HG02970 (cell line): ENCODE measurements around the gene ADAMTS15.

ENCODE experiments used
- ATAC-seq: cut with Tn5 transposase; IDR thresholded peaks from one replicate; pipeline ENCODE4 v1.9.1; 2021; ENCODE audit warnings: mild to moderate bottlenecking, moderate library complexity, moderate number of reproducible peaks; ENCODE audit not compliant: unreplicated experiment, low FRiP score

ADAMTS15 gene

DNA sequence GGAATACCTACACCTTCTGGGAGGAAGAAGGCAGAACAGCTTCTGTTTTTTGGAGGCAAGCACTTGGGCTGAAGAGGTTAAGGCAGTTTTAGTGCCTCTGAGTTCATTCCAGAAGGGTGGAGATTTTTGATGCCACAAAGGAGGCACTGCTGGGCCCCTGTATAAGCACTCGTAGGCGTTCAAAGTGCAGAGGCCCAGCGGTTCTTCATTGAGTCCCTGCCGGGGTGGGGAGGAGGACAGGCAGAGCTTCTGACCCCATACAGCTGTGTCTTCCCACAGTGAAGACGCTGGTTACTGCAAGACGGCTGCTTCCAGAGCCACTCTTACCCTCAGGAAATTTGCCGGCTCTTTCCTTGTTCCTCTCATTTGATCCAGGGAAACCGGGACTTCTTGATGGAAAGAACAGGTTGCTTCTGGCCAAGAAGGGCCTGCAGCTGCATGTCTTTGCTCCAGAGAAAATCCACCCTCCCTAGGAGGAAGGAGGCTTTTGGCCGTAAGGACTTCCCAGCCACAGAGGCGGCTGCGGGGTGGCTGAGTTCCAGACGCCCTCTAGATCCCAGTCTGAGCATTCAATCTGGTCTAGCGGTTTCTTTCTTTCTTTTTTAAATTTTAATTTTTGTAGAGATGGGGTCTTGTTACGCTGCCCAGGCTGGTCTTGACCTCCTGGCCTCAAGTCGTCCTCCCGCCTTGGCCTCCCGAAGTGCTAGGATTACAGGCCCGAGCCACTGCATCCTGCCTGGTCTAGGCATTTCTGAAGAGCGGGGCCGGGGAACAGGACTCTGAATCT lies 9.4 kb downstream of the ADAMTS15 start:
- ATAC-seq, result no peak

DNA sequence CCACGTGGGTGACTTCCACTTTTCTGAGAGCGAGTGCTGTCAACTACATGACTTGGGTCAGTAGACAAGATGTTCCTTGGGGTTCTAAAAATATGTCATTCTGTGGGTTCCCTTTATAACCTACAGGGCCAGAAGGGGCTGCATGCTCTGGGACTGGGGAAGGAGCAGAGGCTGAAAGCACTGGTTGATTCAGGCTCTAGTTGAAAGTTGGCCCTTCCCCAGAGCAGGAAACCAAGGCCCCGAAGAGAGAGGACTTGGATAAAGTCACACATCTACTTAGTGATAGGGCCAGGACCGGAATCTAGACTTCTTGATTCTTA lies 9.9 kb downstream of the ADAMTS15 start:
- no peak for ATAC-seq

DNA sequence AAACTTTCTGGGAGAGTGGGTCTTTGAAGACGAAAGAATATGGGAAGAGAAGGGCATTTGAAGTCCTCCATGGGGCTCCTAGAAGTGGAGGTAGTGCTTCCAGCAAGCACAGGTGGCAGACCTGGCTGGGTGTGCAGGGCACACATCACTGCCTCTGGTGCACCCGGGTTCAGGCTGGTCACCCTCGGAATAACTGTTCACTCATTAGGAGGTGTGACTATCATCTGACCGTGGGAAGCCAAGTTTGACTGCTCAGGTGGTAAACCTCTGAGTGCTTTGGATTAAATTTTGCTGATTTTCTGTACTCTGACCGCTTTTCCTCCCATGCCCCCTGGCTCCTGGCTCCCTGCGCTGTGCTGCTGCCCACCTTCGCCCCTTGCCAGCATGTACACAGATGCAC lies 11.1 kb downstream of the ADAMTS15 start:
- no peak for ATAC-seq

DNA sequence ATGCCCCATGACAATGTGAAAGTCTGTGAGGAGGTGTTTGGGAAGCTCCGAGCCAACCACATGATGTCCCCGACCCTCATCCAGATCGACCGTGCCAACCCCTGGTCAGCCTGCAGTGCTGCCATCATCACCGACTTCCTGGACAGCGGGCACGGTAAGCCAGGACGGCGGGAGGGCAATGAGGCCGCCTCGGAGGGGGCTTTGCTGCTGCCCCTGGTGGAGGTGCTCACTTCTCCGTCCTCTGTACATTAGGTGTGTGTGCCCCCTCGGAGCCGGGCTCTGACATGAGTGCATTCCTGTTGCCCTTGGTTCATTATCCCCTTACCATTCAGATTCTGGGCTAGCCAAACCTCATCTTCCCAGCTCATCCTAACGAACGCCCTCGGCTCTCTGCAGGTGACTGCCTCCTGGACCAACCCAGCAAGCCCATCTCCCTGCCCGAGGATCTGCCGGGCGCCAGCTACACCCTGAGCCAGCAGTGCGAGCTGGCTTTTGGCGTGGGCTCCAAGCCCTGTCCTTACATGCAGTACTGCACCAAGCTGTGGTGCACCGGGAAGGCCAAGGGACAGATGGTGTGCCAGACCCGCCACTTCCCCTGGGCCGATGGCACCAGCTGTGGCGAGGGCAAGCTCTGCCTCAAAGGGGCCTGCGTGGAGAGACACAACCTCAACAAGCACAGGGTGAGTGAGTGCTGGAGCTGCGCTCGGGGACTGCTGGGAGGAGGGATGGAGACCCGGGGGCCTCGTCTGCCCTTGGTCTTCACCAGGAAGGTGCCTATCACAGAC lies 13.8 kb downstream of the ADAMTS15 start:
- ATAC-seq, result no peak

DNA sequence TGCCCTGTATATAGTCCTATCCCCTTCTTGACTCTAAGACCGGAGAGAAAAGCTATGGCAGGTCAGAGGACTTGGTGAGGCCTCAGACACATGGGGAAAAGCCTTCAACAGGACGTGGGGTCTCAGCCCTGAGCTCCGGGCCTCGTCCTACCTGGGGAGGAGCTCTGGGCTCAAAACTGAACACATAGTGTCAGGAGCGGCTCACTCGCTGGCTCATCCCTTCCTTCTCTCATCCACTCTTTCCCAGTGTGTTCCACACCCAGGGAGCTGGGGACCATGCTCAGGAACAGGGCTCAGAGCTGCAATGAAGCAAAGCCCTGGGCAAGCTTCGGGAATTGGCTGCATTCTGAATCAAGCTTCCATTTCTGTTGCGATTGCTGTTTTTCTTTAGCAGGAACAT lies 14.5 kb downstream of the ADAMTS15 start:
- no peak for ATAC-seq

DNA sequence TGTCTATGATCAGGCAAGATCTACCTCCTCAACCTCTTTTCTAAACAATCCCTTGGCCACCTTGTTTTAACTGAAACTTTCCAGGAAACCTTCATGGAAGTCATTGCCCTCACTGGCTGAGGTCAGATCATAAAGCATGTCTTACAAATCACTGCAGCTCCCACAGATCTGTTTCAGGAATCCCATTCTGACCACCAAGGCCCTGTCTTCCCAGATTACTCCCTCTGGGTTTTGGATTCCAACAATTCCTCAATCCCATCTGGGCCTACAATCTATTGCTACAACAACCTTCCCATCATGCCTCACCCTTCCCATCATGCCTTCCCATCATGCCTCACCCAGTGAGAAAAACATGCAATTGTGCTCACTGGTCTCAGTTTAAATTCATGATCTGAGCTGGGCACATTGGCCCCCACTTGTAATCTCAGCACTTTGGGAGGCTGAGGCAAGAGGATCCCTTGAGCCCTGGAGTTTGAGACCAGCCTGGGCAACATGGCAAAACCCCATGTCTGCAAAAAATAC lies 15.9 kb downstream of the ADAMTS15 start:
- ATAC-seq, result no peak

DNA sequence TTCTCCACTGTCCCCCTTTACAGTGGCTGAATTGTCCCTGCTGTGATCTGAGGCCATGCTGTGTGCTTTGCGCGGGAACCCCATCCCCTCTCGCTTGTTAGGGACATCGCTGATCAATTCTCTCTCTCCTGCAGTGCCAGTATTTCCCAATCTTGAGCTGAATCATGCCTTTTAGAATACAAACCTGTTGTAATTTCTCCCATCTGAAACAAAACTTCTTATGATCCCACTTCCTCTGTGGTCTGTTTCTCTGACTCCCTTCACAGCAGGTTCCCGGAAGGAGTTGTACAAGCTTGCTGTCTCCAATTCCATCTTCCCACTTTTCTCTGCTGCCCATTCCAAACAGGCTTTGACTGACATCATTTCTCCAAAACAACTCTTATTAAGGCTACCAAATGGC lies 16.8 kb downstream of the ADAMTS15 start:
- no peak for ATAC-seq

DNA sequence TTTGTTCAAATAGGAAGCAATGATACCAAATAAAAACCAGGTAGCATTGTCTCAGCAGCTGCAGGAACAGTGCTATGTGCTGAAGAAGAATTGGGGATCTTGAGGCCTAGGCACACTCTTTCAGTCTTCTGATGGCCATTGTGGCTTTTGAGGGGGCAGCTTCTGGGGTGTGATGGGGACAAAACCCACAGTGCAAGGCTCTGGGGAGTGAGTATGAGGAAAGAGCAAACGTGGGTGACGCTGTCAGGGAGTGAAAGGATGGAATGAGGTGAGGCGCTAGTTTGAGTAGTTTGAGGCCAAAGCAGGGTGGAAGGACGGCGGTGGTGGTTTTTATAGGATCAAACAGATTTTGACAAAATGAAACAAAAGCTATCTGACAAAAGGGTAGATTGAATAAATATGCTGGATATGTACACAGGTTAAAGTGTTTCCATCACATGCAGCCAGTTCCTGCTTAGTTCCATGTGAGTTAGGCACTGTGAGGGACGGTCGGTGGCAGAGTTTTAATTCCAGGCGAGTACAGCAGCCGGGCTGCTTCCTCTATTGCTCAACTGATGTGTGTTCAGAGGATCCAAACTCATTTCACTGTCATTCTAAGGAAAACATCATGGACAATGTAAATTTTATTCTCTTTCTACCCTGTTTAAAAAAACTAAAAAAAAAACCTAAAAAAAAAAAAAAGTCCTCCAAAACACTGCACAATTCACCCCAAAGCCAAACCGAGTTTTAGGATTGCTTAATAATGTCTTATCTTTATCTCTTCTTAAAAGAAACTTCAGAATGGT lies 18.9 kb downstream of the ADAMTS15 start:
- ATAC-seq, result no peak

DNA sequence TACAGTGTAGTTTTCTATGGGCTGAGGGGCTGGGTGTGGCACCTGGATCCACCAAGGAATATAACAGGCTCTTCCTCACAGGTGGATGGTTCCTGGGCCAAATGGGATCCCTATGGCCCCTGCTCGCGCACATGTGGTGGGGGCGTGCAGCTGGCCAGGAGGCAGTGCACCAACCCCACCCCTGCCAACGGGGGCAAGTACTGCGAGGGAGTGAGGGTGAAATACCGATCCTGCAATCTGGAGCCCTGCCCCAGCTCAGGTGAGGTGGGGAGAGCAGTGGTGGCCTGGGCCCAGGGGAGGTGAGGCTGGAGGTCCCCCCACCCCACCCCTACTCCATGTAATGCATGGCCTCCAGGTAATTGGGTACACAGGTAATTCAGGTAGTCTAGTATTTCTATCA lies 20.7 kb downstream of the ADAMTS15 start:
- ATAC-seq, result no peak

DNA sequence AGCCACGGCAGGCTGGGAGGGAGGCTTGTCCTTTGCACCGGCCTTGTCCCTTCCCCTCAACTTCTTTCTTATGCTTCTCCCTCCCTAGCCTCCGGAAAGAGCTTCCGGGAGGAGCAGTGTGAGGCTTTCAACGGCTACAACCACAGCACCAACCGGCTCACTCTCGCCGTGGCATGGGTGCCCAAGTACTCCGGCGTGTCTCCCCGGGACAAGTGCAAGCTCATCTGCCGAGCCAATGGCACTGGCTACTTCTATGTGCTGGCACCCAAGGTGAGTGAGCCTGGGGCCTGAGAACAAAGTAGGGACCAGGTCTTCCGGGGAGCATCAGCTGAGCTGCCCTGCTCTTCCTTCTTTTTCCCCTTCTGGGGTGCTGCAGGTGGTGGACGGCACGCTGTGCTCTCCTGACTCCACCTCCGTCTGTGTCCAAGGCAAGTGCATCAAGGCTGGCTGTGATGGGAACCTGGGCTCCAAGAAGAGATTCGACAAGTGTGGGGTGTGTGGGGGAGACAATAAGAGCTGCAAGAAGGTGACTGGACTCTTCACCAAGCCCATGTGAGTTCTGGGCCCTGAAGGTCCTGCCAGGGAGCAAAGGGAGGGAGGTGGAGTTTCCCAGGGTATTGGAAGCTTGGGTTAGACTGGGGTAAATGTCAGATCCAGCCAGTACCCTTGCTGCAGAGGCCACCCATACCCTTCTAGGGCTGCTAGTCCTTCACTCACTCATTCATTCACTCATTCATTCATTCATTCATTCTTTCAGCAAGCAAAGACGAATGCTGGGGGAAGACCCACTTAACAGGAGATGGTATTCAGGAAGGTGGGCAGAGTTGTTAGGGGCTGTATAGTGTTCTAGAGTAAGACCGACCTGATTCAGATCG lies 22.6 kb downstream of the ADAMTS15 start:
- ATAC-seq, result no peak

DNA sequence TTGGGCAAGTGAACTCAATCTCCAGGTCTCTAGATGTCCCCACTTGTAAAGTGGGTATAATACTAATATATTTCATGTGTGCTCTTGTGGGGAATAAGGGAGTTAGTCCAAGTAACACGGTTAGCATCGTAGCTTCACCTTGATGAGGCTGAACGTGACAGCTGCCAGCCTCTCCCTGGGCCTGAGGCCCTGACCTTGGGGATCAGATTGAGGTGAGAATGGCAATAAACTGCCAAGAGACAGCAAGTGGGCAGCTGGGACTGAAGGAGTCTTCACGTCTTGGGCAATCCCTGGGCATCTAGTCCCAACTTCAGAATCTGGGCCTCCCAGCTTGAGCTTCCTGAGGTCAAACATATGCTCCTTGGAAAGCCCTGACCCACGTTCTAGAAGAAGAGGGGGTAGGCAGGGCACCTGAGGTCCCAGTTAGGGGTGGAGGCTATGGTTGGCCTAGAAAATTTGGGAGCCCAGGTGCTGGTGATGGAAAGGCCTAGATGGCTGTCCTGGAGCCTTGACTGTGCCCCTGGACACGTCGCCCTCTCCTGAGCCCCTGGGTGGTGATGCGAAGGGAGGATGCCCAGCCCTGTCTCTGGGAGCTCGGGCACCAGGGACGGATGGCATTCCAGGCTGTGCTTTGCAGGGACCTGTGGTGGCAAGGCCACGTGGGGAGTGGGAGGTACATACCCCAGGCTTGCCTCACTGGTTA lies 23.4 kb downstream of the ADAMTS15 start:
- no peak for ATAC-seq

DNA sequence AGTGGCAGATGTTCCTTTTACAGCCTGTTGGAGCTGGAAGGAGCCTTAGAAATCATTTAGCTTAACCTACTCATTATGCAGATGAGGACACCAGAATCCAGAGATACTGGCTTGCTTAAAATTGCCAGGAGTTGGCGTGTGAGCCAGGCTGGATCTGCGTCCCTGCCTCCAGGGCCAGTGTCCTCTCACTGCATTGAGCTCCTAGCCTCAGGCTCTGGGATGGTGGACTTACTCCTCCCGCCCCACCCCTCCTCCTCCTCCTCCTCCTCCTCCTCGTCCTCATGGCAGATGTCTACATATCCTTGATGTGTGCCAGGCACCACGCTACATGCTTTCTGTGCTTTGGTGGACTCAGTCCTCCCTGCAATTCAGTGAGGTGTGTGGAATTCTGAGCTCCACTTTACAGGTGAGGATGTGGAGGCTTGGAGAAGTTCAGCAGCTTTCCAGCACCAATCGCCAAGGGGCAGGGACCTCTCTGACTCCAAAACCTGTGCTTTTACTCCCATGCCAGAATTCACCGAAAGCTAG lies 24.1 kb downstream of the ADAMTS15 start:
- ATAC-seq, result no peak

DNA sequence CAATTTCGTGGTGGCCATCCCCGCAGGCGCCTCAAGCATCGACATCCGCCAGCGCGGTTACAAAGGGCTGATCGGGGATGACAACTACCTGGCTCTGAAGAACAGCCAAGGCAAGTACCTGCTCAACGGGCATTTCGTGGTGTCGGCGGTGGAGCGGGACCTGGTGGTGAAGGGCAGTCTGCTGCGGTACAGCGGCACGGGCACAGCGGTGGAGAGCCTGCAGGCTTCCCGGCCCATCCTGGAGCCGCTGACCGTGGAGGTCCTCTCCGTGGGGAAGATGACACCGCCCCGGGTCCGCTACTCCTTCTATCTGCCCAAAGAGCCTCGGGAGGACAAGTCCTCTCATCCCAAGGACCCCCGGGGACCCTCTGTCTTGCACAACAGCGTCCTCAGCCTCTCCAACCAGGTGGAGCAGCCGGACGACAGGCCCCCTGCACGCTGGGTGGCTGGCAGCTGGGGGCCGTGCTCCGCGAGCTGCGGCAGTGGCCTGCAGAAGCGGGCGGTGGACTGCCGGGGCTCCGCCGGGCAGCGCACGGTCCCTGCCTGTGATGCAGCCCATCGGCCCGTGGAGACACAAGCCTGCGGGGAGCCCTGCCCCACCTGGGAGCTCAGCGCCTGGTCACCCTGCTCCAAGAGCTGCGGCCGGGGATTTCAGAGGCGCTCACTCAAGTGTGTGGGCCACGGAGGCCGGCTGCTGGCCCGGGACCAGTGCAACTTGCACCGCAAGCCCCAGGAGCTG lies 24.8 kb downstream of the ADAMTS15 start:
- ATAC-seq, result no peak

DNA sequence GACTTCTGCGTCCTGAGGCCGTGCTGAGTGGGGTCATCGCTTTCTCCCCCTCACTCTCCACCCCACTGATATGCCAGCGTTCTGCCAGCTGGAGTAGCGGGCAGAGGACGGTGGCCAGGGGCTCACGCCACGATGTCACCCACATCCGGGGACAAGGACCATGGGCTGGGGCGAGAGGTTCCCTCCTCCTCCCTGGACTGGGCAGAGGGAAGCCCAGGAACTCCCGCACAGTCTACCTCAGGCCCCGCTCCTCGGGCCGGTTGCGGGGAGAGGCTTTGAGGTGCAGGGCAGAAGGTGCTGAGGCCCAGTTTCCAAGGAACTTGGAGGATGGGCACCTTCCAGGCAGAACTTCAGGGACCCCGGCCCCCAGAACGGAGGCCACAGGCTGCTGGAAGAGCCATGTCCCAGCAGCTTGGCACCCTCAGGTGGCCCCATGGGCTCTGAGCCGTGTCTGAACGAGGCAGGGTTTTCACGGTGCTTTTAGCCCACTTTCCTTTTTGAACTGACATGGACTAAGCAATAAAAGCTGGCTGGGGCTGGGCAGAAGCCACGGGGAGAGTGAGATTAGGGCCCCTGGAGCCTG lies 25.4 kb downstream of the ADAMTS15 start:
- no peak for ATAC-seq

DNA sequence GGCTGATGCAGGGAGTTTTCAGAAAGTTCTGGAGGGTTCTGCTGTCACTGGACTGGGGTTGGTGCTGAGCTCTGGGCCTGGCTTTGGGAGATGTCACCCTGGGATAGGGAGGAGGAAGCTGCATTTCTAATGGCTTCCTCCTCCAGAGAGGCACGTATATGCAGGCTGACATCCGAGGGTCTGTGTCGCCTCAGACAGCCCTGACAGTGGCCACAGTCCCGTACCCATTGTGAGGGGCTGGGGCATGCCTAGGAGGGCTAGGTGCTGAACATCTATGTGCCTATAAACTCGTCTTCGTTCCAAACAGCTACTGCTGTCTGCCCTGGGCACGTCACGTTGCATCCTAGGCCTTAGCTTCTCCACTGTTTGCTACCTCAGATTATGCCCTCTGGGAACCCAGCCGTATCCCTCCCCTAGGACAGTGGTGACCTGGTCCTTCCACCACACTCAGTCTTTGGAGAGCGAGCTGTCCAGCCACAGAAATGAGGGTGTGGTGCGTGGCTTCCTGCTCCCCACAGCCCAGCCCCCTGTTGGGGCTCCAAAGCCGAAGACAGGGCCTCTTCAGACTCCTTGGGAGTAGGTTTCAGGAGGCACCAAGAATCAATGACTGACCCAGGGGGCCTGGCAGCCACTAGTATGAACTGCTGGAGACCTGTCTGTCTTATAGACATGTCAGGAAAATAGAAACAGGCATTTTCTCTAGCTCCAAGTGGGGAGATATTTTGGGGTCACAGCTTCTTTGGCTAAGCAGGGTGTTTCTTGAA lies 26.4 kb downstream of the ADAMTS15 start:
- no peak for ATAC-seq

DNA sequence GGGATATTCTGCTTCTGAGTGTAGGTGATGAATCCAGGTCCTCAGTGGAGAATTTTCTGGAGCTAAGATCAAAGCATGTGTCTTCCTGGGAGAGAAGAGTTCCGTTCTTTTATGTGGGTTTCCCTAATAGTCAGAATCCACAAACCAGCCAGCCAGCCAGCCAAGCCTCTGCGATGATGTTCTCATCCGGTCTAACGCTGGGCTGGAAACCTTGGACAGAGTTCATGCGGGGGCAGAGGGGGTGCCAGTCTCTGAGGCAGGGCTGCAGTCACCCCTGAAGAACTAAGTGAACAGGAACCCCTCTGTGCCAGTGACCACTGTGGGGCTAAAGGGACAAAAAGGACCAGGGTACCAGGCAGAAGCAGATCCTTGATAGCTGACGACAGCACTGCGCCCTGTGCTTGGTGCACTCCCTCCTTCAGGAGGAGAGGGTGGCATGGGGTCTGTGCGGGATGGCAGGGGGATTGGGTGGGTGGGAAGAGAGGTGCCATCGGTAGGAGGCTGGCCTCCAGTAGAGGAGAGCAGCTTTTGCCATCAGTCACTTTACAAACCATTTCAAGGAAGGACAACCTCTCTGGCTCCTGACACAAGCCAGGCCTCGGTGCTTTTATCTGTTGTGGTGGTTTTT lies 27.1 kb downstream of the ADAMTS15 start:
- ATAC-seq, result no peak
